Measurements from ENCODE around the gene VSX2.

The VSX2 gene

DNA sequence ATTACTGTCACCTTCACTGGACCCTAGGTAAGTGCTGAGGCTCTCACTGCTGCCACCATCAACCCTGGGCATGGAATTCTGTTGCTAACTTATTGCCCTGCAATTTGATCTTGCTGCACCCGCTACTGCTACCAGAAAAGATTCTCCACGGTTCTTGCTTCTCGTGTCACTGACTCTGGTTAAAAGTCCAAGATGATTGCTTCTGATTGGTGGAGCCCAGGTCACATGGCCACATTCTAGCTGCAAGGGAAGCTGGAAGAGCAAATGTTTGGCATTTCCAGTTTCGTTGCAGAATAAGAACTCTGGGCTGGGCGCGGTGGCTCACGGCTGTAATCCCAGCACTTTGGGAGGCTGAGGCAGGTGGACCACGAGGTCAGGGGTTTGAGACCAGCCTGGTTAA is 7.5 kb upstream of the VSX2 start:
- Histone ChIP-seq H3K36me3 (ENCODE audit: control insufficient read depth, low read length) (no peaks in the 10 kb centered on the region), H3F3A (ENCODE audit: control insufficient read depth, insufficient read depth) (no peaks in the 10 kb centered on the region), H3K9me3 (ENCODE audit: control insufficient read depth, insufficient read depth, low read length) (no peaks in the 10 kb centered on the region), H3K9me2 (replicated peaks; ENCODE audit: control insufficient read depth, low read length) (no peaks in the 10 kb centered on the region), H3K27ac (ENCODE audit: low read depth, low read length) (no peak overlapping the region), H4K20me1 (ENCODE audit: control insufficient read depth, insufficient read depth, low read depth, low read length) (no peaks in the 10 kb centered on the region), H3K4me3 (ENCODE audit: low read length) (no peak overlapping the region), H3K4me1 (ENCODE audit: control insufficient read depth, low read length) (no peaks in the 10 kb centered on the region), H3K79me2 (ENCODE audit: control insufficient read depth, low read length) (no peaks in the 10 kb centered on the region), H3K27me3 (ENCODE audit: control insufficient read depth, low read length) (peaks cover 4% of the 10 kb centered on the region; the same call in 1 of the 2 replicates), H3K4me2 (ENCODE audit: low read length) (no peak overlapping the region)
- TF ChIP-seq, protein P1, sequence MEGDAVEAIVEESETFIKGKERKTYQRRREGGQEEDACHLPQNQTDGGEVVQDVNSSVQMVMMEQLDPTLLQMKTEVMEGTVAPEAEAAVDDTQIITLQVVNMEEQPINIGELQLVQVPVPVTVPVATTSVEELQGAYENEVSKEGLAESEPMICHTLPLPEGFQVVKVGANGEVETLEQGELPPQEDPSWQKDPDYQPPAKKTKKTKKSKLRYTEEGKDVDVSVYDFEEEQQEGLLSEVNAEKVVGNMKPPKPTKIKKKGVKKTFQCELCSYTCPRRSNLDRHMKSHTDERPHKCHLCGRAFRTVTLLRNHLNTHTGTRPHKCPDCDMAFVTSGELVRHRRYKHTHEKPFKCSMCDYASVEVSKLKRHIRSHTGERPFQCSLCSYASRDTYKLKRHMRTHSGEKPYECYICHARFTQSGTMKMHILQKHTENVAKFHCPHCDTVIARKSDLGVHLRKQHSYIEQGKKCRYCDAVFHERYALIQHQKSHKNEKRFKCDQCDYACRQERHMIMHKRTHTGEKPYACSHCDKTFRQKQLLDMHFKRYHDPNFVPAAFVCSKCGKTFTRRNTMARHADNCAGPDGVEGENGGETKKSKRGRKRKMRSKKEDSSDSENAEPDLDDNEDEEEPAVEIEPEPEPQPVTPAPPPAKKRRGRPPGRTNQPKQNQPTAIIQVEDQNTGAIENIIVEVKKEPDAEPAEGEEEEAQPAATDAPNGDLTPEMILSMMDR (IDR thresholded peaks at IDR 0.05; ENCODE audit: low read depth, low read length, poor library complexity, severe bottlenecking) = no peak
- no peak for TF ChIP-seq EZH2phosphoT487 (IDR thresholded peaks at IDR 0.05; ENCODE audit: borderline replicate concordance, low read length)

- TF ChIP-seq EZH2phosphoT487 (IDR thresholded peaks at IDR 0.05; ENCODE audit: borderline replicate concordance, low read length) = no peak
- TF ChIP-seq, protein P1 (IDR thresholded peaks at IDR 0.05; ENCODE audit: low read depth, low read length, poor library complexity, severe bottlenecking) = no peak
- Histone ChIP-seq H3F3A (ENCODE audit: control insufficient read depth, insufficient read depth) (no peaks in the 10 kb centered on the region), H3K27me3 (ENCODE audit: control insufficient read depth, low read length) (no peaks in the 10 kb centered on the region), H3K36me3 (ENCODE audit: control insufficient read depth, low read length) (no peaks in the 10 kb centered on the region), H3K27ac (ENCODE audit: low read depth, low read length) (no peak overlapping the region), H4K20me1 (ENCODE audit: control insufficient read depth, insufficient read depth, low read depth, low read length) (no peaks in the 10 kb centered on the region), H3K4me1 (ENCODE audit: control insufficient read depth, low read length) (no peaks in the 10 kb centered on the region), H3K4me2 (ENCODE audit: low read length) (no peak overlapping the region), H3K9me3 (ENCODE audit: control insufficient read depth, insufficient read depth, low read length) (no peaks in the 10 kb centered on the region), H3K4me3 (ENCODE audit: low read length) (no peak overlapping the region), H3K79me2 (ENCODE audit: control insufficient read depth, low read length) (no peaks in the 10 kb centered on the region), H3K9me2 (replicated peaks; ENCODE audit: control insufficient read depth, low read length) (no peaks in the 10 kb centered on the region)
These were observed 4.2 kb upstream of the VSX2 start for GRCh38 chr14:74235017-74235416.

DNA sequence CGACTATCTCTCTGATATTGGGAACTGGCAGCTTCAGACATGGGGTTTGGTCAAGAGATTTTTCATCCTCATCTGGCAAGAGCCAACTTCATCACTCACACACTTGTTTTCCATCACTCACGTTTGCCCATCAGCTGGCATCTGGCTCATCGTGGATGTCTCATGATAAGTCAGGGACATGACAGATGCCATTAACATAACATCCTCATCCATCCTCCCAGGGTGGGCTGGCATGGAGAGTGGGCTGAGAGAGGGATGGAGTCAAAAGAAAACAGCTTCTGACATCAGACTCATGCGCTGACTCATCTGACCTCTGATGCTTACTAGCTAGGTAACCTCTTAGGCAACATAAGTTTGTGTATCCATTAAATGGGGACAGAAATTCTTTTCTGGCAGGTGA is 1.8 kb upstream of the VSX2 start:
- no peaks in the 10 kb centered on the region for H3K9me3 ChIP-seq (ENCODE audit: control insufficient read depth, insufficient read depth, low read length)
- no peak overlapping the region for H3K4me2 ChIP-seq (ENCODE audit: low read length)
- no peaks in the 10 kb centered on the region for H3K79me2 ChIP-seq (ENCODE audit: control insufficient read depth, low read length)
- TF ChIP-seq EZH2phosphoT487 (IDR thresholded peaks at IDR 0.05; ENCODE audit: borderline replicate concordance, low read length) = no peak
- TF ChIP-seq, protein P1 (IDR thresholded peaks at IDR 0.05; ENCODE audit: low read depth, low read length, poor library complexity, severe bottlenecking) = no peak
- no peaks in the 10 kb centered on the region for H3K4me1 ChIP-seq (ENCODE audit: control insufficient read depth, low read length)
- H3K27ac ChIP-seq (ENCODE audit: low read depth, low read length) = no peak overlapping the region
- no peaks in the 10 kb centered on the region for H3K9me2 ChIP-seq (replicated peaks; ENCODE audit: control insufficient read depth, low read length)
- H3F3A ChIP-seq (ENCODE audit: control insufficient read depth, insufficient read depth) = no peaks in the 10 kb centered on the region
- no peak overlapping the region for H3K4me3 ChIP-seq (ENCODE audit: low read length)
- no peaks in the 10 kb centered on the region for H3K36me3 ChIP-seq (ENCODE audit: control insufficient read depth, low read length)
- no peaks in the 10 kb centered on the region for H4K20me1 ChIP-seq (ENCODE audit: control insufficient read depth, insufficient read depth, low read depth, low read length)
- peaks cover 5% of the 10 kb centered on the region; the same call in 1 of the 2 replicates for H3K27me3 ChIP-seq (ENCODE audit: control insufficient read depth, low read length)
